GM18508 (cell line): ENCODE results near the gene NCBP2L.

Experiments
- ATAC-seq: cut with Tn5 transposase; IDR thresholded peaks from one replicate; pipeline ENCODE4 v1.9.1; 2021; ENCODE audit warnings: moderate number of reproducible peaks; ENCODE audit not compliant: insufficient read depth, unreplicated experiment

NCBP2L gene

GRCh38 chrX:107777536-107777832 is at the start of gene NCBP2L:
Gene NCBP2L, plus strand, starts transcription at chrX:107777733. Its CDS starts 16,488 bp downstream, at chrX:107794221.
- ATAC-seq: no peak

GRCh38 chrX:107728371-107729099 is 49.0 kb upstream of the NCBP2L start:
- ATAC-seq: no peak

GRCh38 chrX:107729558-107730297 is 47.8 kb upstream of the NCBP2L start:
- ATAC-seq: peak; percentile 71

GRCh38 chrX:107730298-107730655 is 47.3 kb upstream of the NCBP2L start:
- ATAC-seq: no peak

- ATAC-seq: no peak
These were observed 46.4 kb upstream of the NCBP2L start for GRCh38 chrX:107730991-107731766.

GRCh38 chrX:107731831-107732502 is 45.6 kb upstream of the NCBP2L start:
- ATAC-seq: no peak

GRCh38 chrX:107733686-107734085 is 43.8 kb upstream of the NCBP2L start:
- no peak for ATAC-seq

GRCh38 chrX:107734646-107735045 is 42.9 kb upstream of the NCBP2L start:
- ATAC-seq: no peak

- ATAC-seq: no peak
These were observed 40.6 kb upstream of the NCBP2L start for GRCh38 chrX:107736781-107737531.

GRCh38 chrX:107738272-107738671 is 39.3 kb upstream of the NCBP2L start:
- no peak for ATAC-seq

GRCh38 chrX:107738768-107739167 is 38.8 kb upstream of the NCBP2L start:
- ATAC-seq: no peak

- no peak for ATAC-seq
These were observed 38.0 kb upstream of the NCBP2L start for GRCh38 chrX:107739541-107739940.

- no peak for ATAC-seq
These were observed 36.1 kb upstream of the NCBP2L start for GRCh38 chrX:107741404-107741790.

- ATAC-seq: no peak
These were observed 34.8 kb upstream of the NCBP2L start for GRCh38 chrX:107742700-107743191.

- ATAC-seq: no peak
These were observed 33.5 kb upstream of the NCBP2L start for GRCh38 chrX:107743995-107744394.

GRCh38 chrX:107744868-107745267 is 32.7 kb upstream of the NCBP2L start:
- ATAC-seq: no peak

GRCh38 chrX:107747596-107748161 is 29.9 kb upstream of the NCBP2L start:
- no peak for ATAC-seq

- no peak for ATAC-seq
These were observed 29.0 kb upstream of the NCBP2L start for GRCh38 chrX:107748506-107748905.

GRCh38 chrX:107750263-107750662 is 27.3 kb upstream of the NCBP2L start:
- no peak for ATAC-seq
